Heart left ventricle (tissue), 13 donors: Measurements from ENCODE around the gene MRPL38.
A peak's percentile ranks its signal among the peaks of the same experiment; 100 is the strongest.

Source experiments
- CTCF ChIP-seq, 12 donors: fragments of 200-600 bp; sonication (generic) in 4 of 12; IDR thresholded peaks; one replicate each; pipeline versions ENCODE4 v1.5.0 to v1.8.0; 2018 to 2022; ENCODE audit warnings: antibody characterized with exemption in 12 of 12, mild to moderate bottlenecking in 5 of 12
- POLR2A ChIP-seq, 2 donors: fragments of 450-650 bp; IDR thresholded peaks; one replicate each; pipeline ENCODE4 v1.6.1; 2017; ENCODE audit warnings: antibody characterized with exemption in 2 of 2, mild to moderate bottlenecking in 2 of 2, moderate library complexity in 2 of 2
- donor health status: ischemic (EF 13 %, LVEDD 7.1; RV severe dilation, severe dysfunction).
- donor health status: DM: no; HTN: yes; CAD: no.
- donor health status: DM: no; HTN: no; CAD: no.
- donor health status: ischemic (EF 25% LVEDD 6.9; RV normal size, moderate dysfunction).
- donor health status: ischemic (EF 25% LVEDD 5.7; RV mildly dilated, moderate dysfunction).
- donor health status: ischemic (EF 35%, LVEDD 5.7; RV mildly dilated, moderate dysfunction).
- donor health status: nonischemic (EF 11% LVEDD 7.7; RV severe dilation, severe dysfunction).
- donor health status: DM: yes; HTN: yes; CAD: no.
- donor health status: PGD.
- donor health status: ischemic (EF 29% LVEDD 5.4; RV normal size, mild dysfunction).
- donor health status: nonischemic (EF 23%, LVEDD 6.1; RV moderate dilation, normal function).

DNA sequence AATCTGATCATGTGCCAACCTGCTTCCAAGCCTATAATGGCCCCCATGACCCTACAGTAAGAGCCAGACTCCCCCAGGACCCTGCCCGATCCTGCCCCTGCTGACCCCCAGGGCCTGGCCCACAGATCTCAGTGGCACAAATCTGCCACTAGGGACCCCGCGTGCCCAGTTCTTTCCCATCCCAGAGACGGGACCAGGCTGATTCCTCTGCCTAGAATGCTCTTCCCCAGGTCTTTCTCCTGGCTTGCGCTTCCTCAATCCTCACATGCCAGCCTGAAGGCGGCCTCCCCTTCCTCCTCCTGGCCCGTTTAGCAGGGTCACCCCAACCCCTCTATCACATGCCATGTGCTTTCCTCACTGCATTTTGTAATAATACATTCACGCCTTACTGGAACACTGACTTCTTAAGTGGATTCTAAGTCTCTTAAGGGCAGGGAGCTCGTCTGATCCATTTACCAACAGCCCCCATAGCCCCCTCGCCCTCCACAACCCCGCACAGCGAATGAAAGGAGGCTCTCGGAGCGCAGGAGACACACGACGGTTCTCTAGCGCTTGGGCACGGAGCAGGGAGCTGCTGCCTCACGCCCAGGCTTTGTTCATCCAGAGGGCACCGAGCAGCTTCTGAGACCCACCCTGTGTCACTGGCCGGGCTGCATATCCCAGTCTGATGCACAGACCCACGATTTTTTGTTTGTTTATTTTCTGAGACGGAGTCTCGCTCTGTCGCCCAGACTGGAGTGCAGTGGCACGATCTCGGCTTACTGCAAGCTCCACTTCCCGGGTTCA, 9.1 kb downstream of the MRPL38 start:
- TF ChIP-seq CTCF (IDR thresholded peaks at IDR 0.05), result peak in 4 of 12 donors; percentile 8 to 27 (median 14)
- no peak for TF ChIP-seq POLR2A (IDR thresholded peaks at IDR 0.05)
